ENCODE measurements around the gene USP49.

The USP49 gene

DNA sequence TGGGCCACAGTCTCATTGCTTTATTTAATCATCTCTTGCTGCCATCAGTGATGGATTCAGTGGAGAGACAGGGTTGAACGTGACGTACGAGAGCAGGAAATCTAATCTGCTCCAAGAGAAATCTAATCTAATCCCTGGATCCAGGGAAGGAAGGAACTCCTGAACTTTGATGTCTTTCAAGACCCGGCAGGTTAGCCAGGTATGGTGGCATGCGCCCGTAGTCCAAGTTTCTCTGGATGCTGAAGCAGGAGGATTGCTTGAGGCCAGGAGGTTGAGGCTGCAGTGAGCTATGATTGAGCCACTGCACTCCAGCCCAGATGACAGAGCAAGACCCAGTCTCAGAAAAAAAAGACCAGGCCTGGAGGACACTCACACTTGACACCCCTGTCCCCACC, 136.5 kb downstream of the USP49 start:
- Mint-ChIP-seq H3K36me3 (peaks cover 2% of the 10 kb centered on the region), H3K9me3 (ENCODE audit: low read depth) (no peaks in the 10 kb centered on the region), H3K4me3 (no peak overlapping the region), H3K27ac (no peak overlapping the region), H3K4me1 (ENCODE audit: low read depth) (peaks cover 1% of the 10 kb centered on the region), H3K27me3 (no peaks in the 10 kb centered on the region)

DNA sequence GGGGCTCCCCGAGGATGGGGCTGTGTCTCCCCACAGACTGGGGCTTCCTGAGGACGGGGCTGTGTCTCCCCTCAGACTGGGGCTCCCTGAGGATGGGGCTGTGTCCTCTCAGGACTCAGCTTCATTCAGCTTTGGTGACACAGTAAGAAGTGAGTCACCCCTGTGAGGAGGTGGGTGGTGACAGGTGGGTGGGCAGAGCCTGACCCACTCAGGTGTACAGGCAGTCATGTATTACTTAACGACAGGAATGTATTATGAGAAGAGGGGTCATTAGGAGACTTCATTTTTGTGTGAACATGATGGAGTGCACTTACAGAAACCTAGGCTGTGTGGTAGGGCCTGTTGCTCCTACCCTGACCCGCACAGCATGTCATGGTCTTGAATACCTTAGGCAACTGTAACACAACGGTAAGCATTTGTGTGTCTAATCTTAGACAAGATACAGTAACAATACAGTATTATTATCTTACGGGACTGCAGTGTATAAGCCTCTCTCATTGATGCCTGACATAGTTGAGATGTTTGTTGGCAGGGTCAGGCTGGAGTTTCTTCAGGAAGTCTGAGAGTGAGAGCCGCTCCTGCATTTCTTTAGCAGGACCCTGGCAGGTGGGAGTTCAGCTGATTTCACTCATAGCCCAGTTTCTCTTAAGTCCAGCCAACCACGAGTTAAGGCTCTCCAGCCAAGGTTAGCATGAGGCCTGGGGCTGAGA, 137.1 kb downstream of the USP49 start:
- Mint-ChIP-seq H3K27me3 (no peaks in the 10 kb centered on the region), H3K27ac (no peak overlapping the region), H3K9me3 (ENCODE audit: low read depth) (no peaks in the 10 kb centered on the region), H3K4me1 (ENCODE audit: low read depth) (peaks cover 1% of the 10 kb centered on the region), H3K36me3 (peaks cover 2% of the 10 kb centered on the region), H3K4me3 (no peak overlapping the region)

DNA sequence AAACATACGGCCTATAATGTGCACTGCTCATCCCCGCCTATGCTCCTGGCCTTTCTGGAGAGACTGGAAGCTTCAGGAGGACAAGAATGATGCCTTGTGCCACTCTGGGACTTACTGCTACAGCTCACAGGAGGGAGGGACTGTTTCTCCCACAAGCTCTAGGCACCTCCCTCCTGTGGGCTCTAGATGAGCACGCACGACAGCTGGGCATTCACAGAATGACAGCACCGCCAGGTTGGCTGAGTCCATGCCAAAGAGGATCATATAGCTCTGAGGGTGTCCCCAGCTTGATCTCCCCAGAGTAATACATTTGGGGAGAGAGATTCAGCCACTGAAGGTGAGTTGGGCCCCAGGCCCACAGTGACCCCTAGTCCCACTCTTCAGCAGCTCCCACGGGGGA, 137.9 kb downstream of the USP49 start:
- Mint-ChIP-seq H3K27ac (no peak overlapping the region), H3K9me3 (ENCODE audit: low read depth) (no peaks in the 10 kb centered on the region), H3K36me3 (no peaks in the 10 kb centered on the region), H3K4me3 (no peak overlapping the region), H3K4me1 (ENCODE audit: low read depth) (peaks cover 1% of the 10 kb centered on the region), H3K27me3 (no peaks in the 10 kb centered on the region)

DNA sequence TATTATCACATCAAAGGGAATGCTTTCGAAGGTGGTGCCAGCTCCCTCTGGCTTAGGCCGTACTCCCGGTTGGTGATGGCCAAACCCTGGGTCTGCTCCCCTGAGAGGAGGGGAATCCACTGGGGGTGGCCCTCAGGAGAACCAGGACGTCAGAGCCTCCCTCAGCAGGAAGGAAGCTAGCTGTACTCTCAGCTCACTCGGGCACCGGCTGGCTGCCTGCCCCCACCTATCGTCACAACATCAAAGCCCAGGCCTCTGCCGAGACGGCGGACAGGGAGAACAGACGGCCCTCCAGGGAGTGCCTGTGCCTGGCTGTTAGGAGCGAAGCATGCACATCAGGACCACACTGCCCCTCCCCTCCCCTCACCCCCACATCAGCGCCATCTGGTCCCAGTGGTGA, 138.8 kb downstream of the USP49 start:
- H3K4me1 Mint-ChIP-seq (ENCODE audit: low read depth) = peaks cover 1% of the 10 kb centered on the region
- no peaks in the 10 kb centered on the region for H3K9me3 Mint-ChIP-seq (ENCODE audit: low read depth)
- no peak overlapping the region for H3K4me3 Mint-ChIP-seq
- no peak overlapping the region for H3K27ac Mint-ChIP-seq
- H3K27me3 Mint-ChIP-seq = no peaks in the 10 kb centered on the region
- H3K36me3 Mint-ChIP-seq = no peaks in the 10 kb centered on the region

DNA sequence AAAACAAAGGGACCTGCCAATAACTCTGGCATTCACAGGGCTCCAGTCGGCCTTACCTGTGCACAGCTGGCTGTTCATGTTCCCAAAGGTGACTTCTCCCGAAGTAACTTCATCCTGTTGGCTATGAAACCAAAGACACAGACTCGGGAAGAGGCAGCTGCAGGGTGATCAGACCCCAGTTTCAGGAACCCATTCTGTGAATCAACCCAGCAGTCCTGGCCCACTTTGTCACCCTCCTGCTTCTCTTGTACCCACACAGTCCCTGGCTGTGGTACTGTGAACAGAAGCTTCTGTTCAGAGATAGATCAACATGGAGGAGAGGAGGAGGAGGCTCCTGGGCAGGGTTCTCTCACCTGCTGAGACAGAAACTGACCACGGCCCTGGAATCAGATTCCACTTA, 139.3 kb downstream of the USP49 start:
- Mint-ChIP-seq H3K4me1 (ENCODE audit: low read depth) (peaks cover 1% of the 10 kb centered on the region), H3K9me3 (ENCODE audit: low read depth) (no peaks in the 10 kb centered on the region), H3K27ac (no peak overlapping the region), H3K27me3 (no peaks in the 10 kb centered on the region), H3K36me3 (no peaks in the 10 kb centered on the region), H3K4me3 (no peak overlapping the region)

DNA sequence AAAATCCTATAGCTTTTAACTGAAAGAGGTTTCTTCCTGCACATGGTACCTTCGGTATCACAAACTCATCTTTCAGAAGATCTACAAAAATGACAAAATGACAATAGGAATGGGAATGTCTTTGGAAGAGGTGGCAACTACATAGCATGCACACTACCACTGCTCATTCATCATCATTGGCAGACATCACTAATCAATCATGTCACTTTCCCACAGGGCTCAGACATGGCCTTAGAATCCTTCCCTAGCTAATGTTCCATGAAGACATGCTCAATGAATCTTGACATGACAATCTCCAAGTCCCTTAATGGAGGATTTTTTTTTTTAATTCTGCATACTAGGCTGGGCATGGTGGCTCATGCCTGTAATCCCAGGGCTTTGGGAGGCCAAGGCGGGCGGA, 144.8 kb downstream of the USP49 start:
- H3K4me3 Mint-ChIP-seq = no peak overlapping the region
- H3K4me1 Mint-ChIP-seq (ENCODE audit: low read depth) = no peaks in the 10 kb centered on the region
- no peak overlapping the region for H3K27ac Mint-ChIP-seq
- no peaks in the 10 kb centered on the region for H3K27me3 Mint-ChIP-seq
- no peaks in the 10 kb centered on the region for H3K36me3 Mint-ChIP-seq
- no peaks in the 10 kb centered on the region for H3K9me3 Mint-ChIP-seq (ENCODE audit: low read depth)

DNA sequence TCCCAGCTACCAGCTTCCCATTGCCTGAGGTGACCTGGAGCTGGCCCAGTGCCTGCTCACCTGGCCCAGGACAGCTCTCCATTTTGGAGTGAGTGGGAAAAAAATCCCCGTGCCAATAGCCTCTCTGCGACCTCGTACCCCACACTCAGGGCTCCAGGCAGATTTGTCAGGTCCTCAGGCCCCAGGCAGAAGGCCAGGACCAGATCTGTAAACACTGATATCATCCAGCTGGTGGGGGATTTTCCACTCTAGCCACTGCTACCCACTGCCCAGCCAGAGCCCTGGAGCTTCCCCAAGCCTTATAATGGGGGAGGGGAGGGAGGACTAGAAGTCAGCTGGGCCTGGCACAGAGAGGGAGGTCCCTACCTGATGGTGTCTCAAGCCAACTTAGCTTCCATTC, 146.6 kb downstream of the USP49 start:
- no peak overlapping the region for H3K27ac Mint-ChIP-seq
- no peaks in the 10 kb centered on the region for H3K4me1 Mint-ChIP-seq (ENCODE audit: low read depth)
- no peak overlapping the region for H3K4me3 Mint-ChIP-seq
- H3K9me3 Mint-ChIP-seq (ENCODE audit: low read depth) = no peaks in the 10 kb centered on the region
- no peaks in the 10 kb centered on the region for H3K36me3 Mint-ChIP-seq
- no peaks in the 10 kb centered on the region for H3K27me3 Mint-ChIP-seq

DNA sequence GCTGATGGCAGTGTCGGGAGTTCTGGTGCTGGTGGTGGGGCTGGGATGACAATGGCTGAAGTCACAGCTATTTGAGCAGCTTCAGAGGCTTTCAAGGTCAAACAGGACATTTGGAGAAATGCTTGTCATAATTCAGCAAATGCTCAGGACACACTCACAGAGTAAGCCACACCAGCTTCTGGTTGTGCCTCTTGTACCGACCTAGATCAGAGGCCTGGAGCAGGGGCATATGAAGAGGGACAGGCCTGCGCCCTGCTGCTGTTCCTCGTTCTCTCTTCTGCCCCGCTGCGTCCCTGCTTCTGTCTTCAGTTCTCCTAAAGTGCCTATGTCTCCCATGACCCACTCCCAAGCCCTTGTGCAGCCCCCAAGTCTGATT, 147.1 kb downstream of the USP49 start:
- Mint-ChIP-seq H3K27me3 (no peaks in the 10 kb centered on the region), H3K4me3 (no peak overlapping the region), H3K4me1 (ENCODE audit: low read depth) (no peaks in the 10 kb centered on the region), H3K9me3 (ENCODE audit: low read depth) (no peaks in the 10 kb centered on the region), H3K27ac (no peak overlapping the region), H3K36me3 (no peaks in the 10 kb centered on the region)

DNA sequence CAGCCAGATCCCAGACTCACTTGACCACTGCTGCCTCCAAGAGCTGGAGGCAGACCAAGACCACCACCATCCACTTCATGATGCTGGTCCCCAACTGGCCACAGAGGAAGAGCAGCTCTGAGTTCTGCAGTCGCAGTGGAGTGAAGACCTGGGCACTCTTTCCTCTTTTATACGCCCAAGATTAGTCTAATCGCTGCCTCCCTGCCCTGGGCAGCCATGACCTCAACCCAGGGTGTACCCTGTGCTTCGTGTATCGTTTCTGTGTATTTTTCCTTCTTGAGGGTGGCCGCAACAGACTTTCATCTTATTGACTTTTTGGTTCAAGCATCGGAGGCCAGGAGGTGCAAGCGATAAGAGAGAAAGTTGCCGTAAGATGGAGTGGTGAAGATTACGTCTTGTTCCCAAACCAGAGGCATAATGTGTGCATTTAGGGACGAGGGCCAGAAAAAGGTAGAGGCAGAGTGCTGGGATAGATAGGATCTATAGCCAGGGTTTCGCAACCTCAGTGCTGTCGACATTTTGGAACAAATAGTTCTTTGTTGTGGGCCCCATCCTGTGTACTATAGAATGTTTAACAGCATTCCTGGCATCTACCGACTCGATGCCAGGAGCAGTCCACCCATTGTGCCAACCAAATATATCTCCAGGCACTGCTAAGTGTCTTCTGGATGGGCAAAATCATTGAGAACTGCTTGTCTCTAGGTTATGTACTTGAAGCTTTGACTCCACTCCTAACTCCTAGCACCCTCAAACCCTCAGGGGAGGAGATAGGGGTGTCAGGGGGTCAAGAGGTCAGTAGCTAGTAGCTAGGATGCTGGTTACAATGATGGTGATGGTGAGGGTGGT, 147.7 kb downstream of the USP49 start, which contains the start of gene PGC:
Gene PGC, minus strand, starts transcription at position 142 of the 846 bp plus-strand sequence. Its CDS starts 63 bp downstream, at position 79.
- H3K36me3 Mint-ChIP-seq = no peaks in the 10 kb centered on the region
- H3K27ac Mint-ChIP-seq = no peak within 1 kb of the TSS
- H3K4me3 Mint-ChIP-seq = no peak within 1 kb of the TSS
- no peaks in the 10 kb centered on the region for H3K9me3 Mint-ChIP-seq (ENCODE audit: low read depth)
- no peaks in the 10 kb centered on the region for H3K4me1 Mint-ChIP-seq (ENCODE audit: low read depth)
- H3K27me3 Mint-ChIP-seq = no peaks in the 10 kb centered on the region

DNA sequence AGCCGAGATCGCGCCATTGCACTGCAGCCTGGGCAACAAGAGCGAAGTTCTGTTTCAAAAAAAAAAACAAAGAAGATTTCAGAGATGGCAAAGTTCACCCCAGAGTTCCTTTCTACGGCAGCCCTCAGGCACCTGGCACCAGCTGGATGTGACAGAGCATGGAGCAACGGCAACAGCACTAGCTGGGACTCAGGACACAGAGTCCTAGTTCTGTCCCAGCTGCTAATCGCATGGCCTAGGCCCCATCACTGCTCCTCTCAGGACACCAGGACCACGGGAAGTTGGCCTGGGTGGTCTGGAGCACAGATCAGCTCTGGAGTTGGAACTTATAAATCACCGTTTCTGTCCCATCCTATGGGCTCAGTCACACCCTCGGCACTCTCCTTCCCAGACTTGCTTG, 149.1 kb downstream of the USP49 start:
- H3K36me3 Mint-ChIP-seq = no peaks in the 10 kb centered on the region
- H3K4me3 Mint-ChIP-seq = no peak overlapping the region
- H3K27ac Mint-ChIP-seq = no peak overlapping the region
- H3K4me1 Mint-ChIP-seq (ENCODE audit: low read depth) = no peaks in the 10 kb centered on the region
- no peaks in the 10 kb centered on the region for H3K9me3 Mint-ChIP-seq (ENCODE audit: low read depth)
- no peaks in the 10 kb centered on the region for H3K27me3 Mint-ChIP-seq

DNA sequence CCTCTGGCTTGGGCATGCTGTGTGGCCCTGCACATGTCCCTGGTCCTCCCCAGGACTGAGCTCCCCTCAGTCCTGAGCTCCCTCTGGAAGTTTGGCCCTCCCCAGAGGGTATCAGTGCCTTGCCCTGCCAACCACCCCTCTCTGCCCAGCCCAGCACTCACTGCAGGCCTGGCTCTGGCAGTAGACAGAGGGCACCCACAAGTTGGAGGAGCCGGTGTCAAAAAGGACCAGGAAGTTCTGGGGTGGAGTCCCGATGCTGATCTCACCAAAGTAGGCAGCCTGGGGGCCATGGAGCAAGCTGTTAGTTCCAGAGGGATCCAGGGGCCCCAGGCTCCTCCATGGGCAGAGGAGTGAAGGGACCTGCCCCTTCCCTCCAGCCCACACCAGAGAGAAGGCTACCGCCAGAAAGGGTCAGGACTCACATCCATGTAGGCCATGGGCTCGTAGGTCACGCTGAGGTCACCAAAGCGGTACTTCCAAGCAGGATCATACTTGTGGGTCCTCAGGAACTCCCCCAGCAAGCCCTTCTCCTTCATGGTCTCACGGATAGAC, 150.9 kb downstream of the USP49 start:
- H3K27me3 Mint-ChIP-seq = no peaks in the 10 kb centered on the region
- H3K4me3 Mint-ChIP-seq = no peak overlapping the region
- no peaks in the 10 kb centered on the region for H3K4me1 Mint-ChIP-seq (ENCODE audit: low read depth)
- H3K9me3 Mint-ChIP-seq (ENCODE audit: low read depth) = no peaks in the 10 kb centered on the region
- no peak overlapping the region for H3K27ac Mint-ChIP-seq
- no peaks in the 10 kb centered on the region for H3K36me3 Mint-ChIP-seq

DNA sequence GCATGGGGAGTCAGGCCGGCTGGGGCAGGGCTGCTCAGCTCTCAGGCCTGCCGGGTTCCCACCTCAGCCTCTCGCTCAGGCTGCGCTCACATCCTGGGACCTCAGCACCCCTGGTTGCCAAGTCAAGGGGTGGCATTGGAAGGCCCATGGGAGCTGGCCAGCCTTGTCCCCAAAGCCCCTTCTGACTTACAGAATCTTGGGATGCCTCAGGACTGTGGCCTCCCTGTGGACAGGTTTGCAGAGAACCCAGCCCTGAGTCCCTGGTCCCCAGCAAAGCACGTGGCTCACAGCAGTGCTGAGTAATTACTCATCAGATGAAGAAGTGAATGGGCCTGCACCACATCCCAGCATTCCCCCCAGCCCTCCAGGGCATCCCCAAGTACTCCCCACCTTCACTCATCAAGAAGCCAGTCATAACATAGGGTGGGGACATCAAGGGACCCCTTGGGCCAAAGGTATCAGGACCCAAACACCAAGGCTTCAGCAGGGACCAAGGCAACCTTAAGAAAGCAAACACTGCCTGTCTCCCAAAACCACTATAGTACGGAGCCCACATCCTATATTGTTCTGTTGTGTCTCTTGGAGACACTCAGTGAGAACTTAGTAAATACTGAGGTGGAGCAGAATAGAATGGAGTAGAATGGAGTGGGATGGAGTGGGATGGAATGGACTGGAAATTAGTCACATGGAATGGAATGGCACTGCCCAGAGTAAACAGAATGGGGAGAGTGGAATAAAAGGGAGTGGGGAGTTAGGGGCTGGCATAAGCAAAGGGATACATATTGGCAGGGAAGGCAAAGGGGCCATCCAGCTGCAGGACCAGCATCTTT, 151.6 kb downstream of the USP49 start:
- Mint-ChIP-seq H3K4me3 (no peak overlapping the region), H3K36me3 (no peaks in the 10 kb centered on the region), H3K9me3 (ENCODE audit: low read depth) (no peaks in the 10 kb centered on the region), H3K27me3 (no peaks in the 10 kb centered on the region), H3K4me1 (ENCODE audit: low read depth) (no peaks in the 10 kb centered on the region), H3K27ac (no peak overlapping the region)

DNA sequence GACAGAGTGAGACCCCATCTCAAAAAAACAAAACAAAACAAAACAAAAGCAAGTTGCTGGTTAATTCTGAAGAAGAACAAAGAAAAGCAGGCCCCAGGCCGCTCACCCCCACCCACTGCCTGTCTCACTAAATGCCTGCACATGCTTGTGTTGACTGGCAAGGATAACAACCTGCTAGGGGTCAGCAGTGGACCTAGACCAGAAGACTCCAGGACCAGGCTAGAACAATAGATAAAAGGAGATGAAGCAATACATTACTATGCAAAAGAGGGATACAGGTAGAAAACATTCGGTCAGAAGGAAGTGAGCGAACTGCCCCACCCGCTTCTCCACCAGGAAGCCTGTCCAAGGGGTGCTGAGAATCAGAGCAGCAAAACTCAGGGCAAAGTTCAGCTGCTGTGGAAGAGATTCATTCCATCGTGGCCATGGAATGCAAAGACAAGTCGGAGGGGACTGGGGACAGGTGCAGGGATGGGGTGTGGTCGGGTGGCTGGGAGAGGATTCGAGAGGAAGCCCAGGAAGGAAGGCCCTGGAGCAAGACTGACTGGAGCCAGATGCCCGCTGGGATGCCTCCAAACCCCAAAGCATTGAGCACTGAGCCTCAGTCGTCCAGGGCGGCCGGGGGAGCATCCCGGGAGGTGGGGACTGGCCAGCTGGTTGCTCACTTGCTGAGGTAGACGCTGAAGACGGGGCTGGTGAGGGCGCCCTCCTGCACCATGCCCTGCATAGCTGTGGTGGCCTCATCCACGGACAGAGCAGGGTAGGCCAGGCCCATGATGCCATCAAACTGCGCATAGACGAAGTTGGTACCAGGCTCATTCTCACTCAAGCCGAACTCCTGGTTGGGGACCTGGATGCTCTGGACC, 153.3 kb downstream of the USP49 start:
- H3K9me3 Mint-ChIP-seq (ENCODE audit: low read depth) = no peaks in the 10 kb centered on the region
- H3K4me3 Mint-ChIP-seq = no peak overlapping the region
- no peaks in the 10 kb centered on the region for H3K4me1 Mint-ChIP-seq (ENCODE audit: low read depth)
- H3K36me3 Mint-ChIP-seq = no peaks in the 10 kb centered on the region
- peak overlapping the region; percentile 41 for H3K27ac Mint-ChIP-seq
- H3K27me3 Mint-ChIP-seq = no peaks in the 10 kb centered on the region
